GM21367 (cell line): Measurements from ENCODE around the gene RNLS.

Source experiments
- ATAC-seq: cut with Tn5 transposase; IDR thresholded peaks from one replicate; pipeline ENCODE4 v1.9.1; 2021; ENCODE audit not compliant: unreplicated experiment

RNLS gene

GRCh38 chr10:88270061-88270808, 312.9 kb downstream of the RNLS start:
- ATAC-seq, result no peak

GRCh38 chr10:88262591-88263234, 320.4 kb downstream of the RNLS start:
- ATAC-seq, result no peak

- ATAC-seq, result no peak
Observed at GRCh38 chr10:88261152-88261551, 322.0 kb downstream of the RNLS start.

GRCh38 chr10:88260329-88261051, 322.6 kb downstream of the RNLS start:
- no peak for ATAC-seq

GRCh38 chr10:88259381-88259780, 323.7 kb downstream of the RNLS start:
- no peak for ATAC-seq

GRCh38 chr10:88256886-88257285, 326.2 kb downstream of the RNLS start:
- no peak for ATAC-seq

- ATAC-seq, result no peak
Observed at GRCh38 chr10:88256013-88256680, 327.0 kb downstream of the RNLS start.

- no peak for ATAC-seq
Observed at GRCh38 chr10:88254091-88254490, 329.0 kb downstream of the RNLS start.

- no peak for ATAC-seq
Observed at GRCh38 chr10:88253622-88254021, 329.5 kb downstream of the RNLS start.

- ATAC-seq, result no peak
Observed at GRCh38 chr10:88253128-88253527, 330.0 kb downstream of the RNLS start.

GRCh38 chr10:88249450-88249849, 333.7 kb downstream of the RNLS start:
- no peak for ATAC-seq

- no peak for ATAC-seq
Observed at GRCh38 chr10:88246675-88247074, 336.4 kb downstream of the RNLS start.

GRCh38 chr10:88245974-88246511, 337.1 kb downstream of the RNLS start:
- ATAC-seq, result no peak

- no peak for ATAC-seq
Observed at GRCh38 chr10:88244781-88245625, 338.1 kb downstream of the RNLS start.

- no peak for ATAC-seq
Observed at GRCh38 chr10:88243836-88244730, 339.0 kb downstream of the RNLS start.

- ATAC-seq, result no peak
Observed at GRCh38 chr10:88243202-88243744, 339.8 kb downstream of the RNLS start.

GRCh38 chr10:88241501-88241900, 341.6 kb downstream of the RNLS start:
- ATAC-seq, result no peak

GRCh38 chr10:88239212-88239611, 343.9 kb downstream of the RNLS start:
- ATAC-seq, result no peak

GRCh38 chr10:88238615-88238914, 344.6 kb downstream of the RNLS start:
- no peak for ATAC-seq
